Fibroblast of the aortic adventitia (primary cell): ENCODE data around the gene MED27. TPM values are rescaled to one million over a fixed set of nuclear protein-coding genes. Genes with fewer than 3 reads are reported as not detected.

Experiments used
- DNase-seq: peaks from one replicate; pipeline ENCODE4 v3.0.0-alpha.2; 2010; ENCODE audit warnings: low read depth
- H3K4me3 ChIP-seq: 2 replicates; pipeline ENCODE4 v1.5.1; 2011; ENCODE audit warnings: low read depth, mild to moderate bottlenecking, control low read depth, low read length, moderate library complexity
- CTCF ChIP-seq: IDR thresholded peaks from 2 replicates; pipeline ENCODE4 v1.5.1; 2011; ENCODE audit warnings: mild to moderate bottlenecking, low read length, control low read depth, inconsistent platforms; ENCODE audit not compliant: insufficient read depth
- total RNA-seq: library from RNA; depleted of rRNA; stranded (reverse); fragments of >200 nt; gene quantifications from 2 replicates; pipeline ENCODE4 v1.2.3, GENCODE V29; 2012; ENCODE audit warnings: low replicate concordance

Gene MED27
- total RNA-seq, 1 donor: 29.4 TPM

GRCh38 chr9:131813116-131813515 is 266.6 kb downstream of the MED27 start:
- no peak for TF ChIP-seq CTCF
- H3K4me3 ChIP-seq: no peak overlapping the region
- peak; percentile 9 for DNase-seq

- DNase-seq: no peak
- no peak for TF ChIP-seq CTCF
Measured at GRCh38 chr9:131812116-131812790, 267.4 kb downstream of the MED27 start.

GRCh38 chr9:131811405-131811804 is 268.3 kb downstream of the MED27 start:
- DNase-seq: no peak
- TF ChIP-seq CTCF: no peak
- no peak overlapping the region for H3K4me3 ChIP-seq

More at GRCh38 chr9:131812116-131812790, 267.4 kb downstream of the MED27 start:
- H3K4me3 ChIP-seq: no peak overlapping the region

GRCh38 chr9:131810351-131811170 is 269.1 kb downstream of the MED27 start:
- no peak for DNase-seq
- H3K4me3 ChIP-seq: no peak overlapping the region
- no peak for TF ChIP-seq CTCF

Other genes starting within 250 kb of the MED27 start
- 1.1 and 2.4 TPM in 2 replicates for gene NTNG2, start 82.2 kb upstream of the MED27 start, total RNA-seq